CD1c-positive myeloid dendritic cell (primary cell): ENCODE data around the gene CDK6.

Experiments
- DNase-seq: peaks from one replicate; pipeline ENCODE4 v3.0.0-alpha.2; 2016; ENCODE audit errors: extremely low spot score

Gene CDK6

DNA sequence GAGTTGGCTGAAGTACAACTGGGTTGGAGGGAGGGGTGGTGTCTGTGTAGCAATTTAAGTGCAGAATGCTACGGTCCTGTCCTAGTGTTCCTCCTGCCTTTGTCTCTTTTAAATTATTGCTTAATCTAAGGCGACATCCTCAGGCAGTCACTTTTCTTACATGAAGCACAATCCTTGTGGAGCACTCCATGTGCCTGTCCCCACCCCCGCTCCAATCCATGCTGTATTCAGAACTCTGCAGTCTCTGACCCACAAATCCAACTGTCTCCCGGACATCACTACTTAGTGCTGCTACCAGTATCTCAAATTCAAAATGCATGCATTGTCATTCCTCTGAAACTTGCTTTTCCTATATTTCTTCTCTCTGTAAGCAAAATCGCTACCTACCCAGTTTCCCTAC lies 154.7 kb downstream of the CDK6 start:
- no peak for DNase-seq

DNA sequence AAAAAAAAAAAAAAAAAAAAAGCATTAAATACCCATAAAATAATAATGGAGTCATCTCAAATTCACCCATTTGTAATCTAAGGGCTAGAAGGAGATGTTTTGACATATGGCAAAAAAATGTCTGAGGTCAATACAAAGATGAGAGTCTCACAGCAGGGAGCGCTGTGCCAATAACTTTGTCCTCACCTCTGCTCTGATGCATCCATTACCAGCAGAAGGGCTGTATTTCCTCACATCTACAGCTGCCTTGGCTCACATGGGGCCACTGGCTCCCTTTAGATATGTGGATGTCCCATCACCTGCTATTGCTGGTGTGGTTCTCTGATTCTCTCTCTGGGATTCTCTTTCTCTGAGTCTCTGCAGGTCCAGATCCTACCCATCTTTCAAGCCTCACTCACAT lies 155.9 kb downstream of the CDK6 start:
- DNase-seq = no peak

- DNase-seq = no peak
These were observed 158.0 kb downstream of the CDK6 start for GRCh38 chr7:92678291-92678920.

- DNase-seq = no peak
These were observed 162.0 kb downstream of the CDK6 start for GRCh38 chr7:92674379-92674778.

- DNase-seq = no peak
These were observed 164.7 kb downstream of the CDK6 start for GRCh38 chr7:92671505-92672169.

DNA sequence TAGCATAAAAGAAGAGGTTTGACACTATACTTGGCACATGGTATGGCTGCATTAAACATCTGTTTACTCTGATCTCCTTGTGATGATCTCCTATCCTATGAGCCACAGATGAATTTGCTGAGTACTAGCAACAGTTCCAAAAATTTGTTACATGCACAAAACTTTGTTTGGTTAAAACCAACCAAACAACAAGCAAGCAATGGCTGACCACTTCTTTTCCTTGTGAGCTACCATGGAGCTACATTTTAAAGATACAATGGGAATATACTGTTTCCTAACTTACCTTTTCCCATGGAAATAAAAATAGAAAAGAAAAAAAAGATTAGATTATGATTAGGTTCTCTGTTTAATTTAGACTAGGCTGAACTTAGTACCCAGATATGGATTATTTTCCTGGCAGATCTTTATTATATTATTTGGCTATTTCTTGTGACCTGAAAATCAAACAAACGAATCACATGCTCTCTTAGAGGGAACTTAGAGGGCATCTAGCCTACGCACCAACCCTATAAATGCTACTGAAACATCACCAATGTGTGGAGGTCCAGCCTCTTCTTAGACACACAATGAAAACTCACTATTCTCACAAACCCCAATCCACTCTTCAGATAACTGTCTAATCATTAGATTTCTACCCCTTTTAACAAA lies 166.0 kb downstream of the CDK6 start:
- DNase-seq = no peak

DNA sequence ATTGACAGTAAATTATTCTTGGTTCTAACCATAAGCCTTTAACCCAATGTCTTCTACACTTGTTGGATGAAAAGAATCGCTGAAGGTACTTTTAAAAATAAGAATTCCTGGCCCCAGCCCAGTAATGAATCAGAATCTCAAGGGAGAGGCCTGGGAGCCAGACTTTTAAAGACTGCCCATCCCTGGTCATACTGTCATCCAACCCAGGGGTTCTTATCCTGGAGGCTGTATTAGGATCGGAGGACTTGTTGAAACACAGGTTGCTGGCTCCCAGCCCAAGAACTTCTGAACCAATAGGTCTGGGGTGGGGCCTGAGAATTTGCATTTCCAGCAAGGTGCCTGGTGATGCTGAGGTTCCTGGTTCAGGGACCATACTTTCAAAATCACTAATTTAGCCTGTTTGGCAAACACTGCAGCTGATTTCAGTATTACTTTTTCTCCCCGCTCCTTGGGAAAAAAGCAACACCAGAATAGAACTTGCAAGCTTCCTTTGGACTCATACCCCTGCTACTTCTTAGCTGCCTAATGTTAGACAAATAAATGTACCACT lies 166.7 kb downstream of the CDK6 start:
- no peak for DNase-seq

GRCh38 chr7:92668564-92668963 lies 167.8 kb downstream of the CDK6 start:
- DNase-seq = no peak

GRCh38 chr7:92667816-92668535 lies 168.4 kb downstream of the CDK6 start:
- DNase-seq = no peak

DNA sequence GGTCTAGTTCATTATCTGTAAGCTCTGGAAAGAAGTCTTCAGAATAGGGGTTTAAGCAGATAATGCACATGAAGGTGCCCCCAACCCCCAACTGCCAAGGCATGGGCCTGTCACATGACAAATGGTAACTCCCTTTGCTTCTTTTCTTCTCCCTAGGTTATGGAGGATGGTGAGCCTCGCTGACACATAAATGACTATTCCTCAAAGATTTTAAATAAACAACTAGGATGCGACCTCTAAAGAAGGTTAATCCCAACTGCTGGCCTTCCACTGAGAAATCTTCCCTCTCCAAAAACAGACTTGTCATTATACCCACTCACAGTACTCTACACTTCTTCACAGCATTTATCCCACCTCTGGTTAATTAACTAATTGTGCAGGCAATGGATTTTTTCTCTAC lies 170.4 kb downstream of the CDK6 start:
- no peak for DNase-seq

DNA sequence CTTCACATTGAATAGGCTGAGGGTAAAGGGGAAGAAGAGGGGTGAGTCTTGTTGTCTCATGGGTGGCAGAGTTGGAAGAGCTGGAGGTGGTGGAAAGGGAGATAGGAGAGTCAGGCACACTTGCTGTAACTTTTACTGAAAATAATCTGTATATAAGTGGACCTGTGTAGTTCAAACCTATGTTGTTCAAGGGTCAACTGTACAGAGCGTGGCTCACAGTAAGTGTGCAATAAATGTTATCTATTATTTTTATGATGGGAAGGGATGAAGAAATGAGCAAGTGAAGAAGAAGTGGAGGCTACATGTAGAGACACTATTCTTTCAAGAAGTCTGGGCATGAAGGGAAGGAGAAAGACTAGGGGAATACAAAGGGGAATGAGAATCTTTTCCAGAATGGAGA lies 174.7 kb downstream of the CDK6 start:
- no peak for DNase-seq

GRCh38 chr7:92658671-92659070 lies 177.7 kb downstream of the CDK6 start:
- DNase-seq = no peak

DNA sequence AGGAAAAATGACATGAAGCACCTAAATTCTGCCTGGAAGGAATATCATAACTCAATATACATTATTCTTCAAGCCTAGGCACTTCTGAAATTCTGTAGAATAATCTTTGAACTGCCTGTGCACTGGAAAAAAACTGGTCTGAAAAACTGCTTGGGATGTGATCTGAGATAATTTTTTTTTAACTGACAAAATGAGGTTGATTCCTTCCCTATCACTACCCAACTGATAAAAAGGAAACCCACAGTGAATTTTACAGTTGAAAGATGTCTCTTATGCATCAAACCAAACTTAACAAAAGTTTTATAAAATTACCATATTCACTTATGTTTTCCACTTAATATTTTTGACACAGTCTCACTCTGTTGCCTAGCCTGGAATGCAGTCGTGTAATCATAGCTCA lies 179.0 kb downstream of the CDK6 start:
- no peak for DNase-seq

- no peak for DNase-seq
These were observed 180.3 kb downstream of the CDK6 start for GRCh38 chr7:92656121-92656520.

GRCh38 chr7:92655346-92655884 lies 181.0 kb downstream of the CDK6 start:
- no peak for DNase-seq

- no peak for DNase-seq
These were observed 183.2 kb downstream of the CDK6 start for GRCh38 chr7:92653136-92653535.

DNA sequence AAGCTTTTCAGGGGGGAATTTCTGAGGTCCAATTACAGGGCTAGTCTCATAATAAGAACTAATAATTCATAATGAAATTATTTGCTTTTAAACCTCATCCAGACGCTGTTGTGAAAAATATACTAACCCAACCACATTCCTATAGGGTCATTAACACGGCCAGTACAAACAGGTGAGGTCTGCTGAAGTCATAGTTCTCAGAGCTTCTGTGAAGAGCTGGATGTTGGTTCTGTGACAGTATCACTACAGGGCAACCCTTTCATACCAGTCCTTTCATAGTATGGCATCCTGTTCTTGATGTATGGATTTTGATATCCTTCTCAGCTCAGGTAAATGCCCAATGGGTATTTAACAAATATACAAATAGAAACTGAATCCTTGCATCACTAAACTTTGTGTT lies 183.8 kb downstream of the CDK6 start:
- DNase-seq = no peak

DNA sequence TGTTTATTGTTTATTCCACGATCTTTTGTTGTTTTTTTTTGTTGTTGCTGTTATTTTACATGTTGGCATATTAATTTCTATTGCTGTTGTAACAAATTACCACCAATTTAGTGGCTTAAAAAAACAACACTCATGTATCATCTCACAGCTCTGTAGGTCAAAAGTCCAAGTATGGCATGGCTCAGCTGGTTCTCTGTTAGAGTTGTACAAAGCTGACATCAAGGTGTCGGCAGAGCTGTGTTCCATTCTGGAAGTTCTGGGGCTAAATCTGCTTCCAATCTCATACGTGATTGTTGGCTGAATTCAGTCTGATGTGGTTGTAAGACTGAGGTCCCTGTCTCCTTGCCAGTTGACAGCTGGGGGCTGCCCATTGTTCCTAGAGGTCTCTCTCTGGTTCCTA lies 186.0 kb downstream of the CDK6 start:
- no peak for DNase-seq

DNA sequence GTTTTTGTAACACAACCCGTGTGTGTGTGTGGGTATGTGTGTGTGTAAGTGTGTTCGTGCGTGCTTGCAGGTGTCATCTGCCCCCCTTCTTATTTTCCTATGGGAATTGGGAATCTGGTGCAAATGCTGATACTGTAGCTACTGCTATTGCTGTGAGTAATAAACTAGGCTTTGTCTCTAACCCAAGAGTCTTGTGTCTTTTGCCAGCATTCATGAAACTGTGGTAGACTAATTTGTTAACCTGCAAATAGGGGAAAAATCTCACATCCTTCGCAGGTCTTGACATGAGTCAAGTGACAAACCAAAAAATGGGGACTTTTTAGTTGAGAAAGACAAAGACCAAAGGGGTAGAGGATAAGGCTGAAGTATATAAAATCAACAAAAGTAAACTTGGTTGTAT lies 188.3 kb downstream of the CDK6 start:
- no peak for DNase-seq

GRCh38 chr7:92647652-92648051 lies 188.7 kb downstream of the CDK6 start:
- no peak for DNase-seq

DNA sequence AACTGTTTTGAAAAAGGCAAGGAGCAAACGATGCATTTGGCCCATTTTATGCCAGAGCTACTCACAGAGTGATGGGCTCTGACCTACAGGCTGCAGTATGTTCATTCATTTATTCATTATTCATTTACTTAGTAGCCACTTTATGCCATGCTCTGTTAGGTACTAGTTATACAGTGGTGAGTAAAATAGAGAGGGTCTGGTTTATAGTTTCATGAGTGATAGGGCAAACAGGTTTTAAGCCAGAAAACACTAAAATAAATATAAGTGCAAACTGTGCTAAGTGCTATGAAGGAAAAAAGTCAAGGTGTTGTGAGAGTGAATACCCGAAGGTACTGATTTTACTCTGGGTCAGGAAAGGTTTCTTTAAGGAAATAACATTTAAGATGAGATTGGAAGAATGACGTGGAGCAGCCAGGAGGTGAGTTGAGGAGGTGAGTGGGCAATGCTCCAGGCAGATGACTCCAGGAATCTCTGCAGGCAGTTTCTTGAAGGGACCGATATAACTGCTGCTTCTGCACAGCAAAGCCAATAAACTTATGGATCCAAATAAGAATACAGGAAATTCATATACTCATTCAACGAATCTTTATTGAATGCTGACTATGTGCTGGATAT lies 189.3 kb downstream of the CDK6 start:
- DNase-seq = no peak
